H1 (cell line): Measurements from ENCODE around the gene ZDHHC24. TPM values are rescaled to one million over a fixed set of nuclear protein-coding genes. Genes with fewer than 3 reads are reported as not detected.

ENCODE experiments used
- CTCF ChIA-PET: fragments of 300-600 bp; sonication (Branson Sonifier 250); formaldehyde crosslinking; loops from one replicate; lab custom pipeline; 2021; ENCODE audit not compliant: partially characterized antibody; lab: Charles Lee
- POLR2A ChIA-PET: fragments of 300-600 bp; sonication (Branson Sonifier 250); formaldehyde crosslinking; loops from one replicate; lab custom pipeline; 2021; ENCODE audit warnings: inconsistent platforms; ENCODE audit not compliant: partially characterized antibody; lab: Charles Lee
- DNase-seq, 2 experiments: peaks; one replicate each; pipeline versions ENCODE4 v3.0.0 to v3.0.0-alpha.2; 2010 to 2022; ENCODE audit warnings: low spot score in 2 of 2, low read depth in 1 of 2, mixed read lengths in 1 of 2
- FAIRE-seq: peaks from 2 replicates; lab custom pipeline; 2011; peaks lifted over from hg19 to GRCh38; lab: Jason Lieb, UNC
- H2AFZ ChIP-seq: 2 replicates; pipeline ENCODE4 v1.8.1; 2012; ENCODE audit warnings: low read length, inconsistent platforms
- H2AK5ac ChIP-seq: 2 replicates; pipeline ENCODE4 v1.6.1; 2013; ENCODE audit warnings: low read depth, low read length
- H2BK120ac ChIP-seq: replicated peaks from 2 replicates; pipeline ENCODE3; 2013; ENCODE audit warnings: low read depth, low read length, inconsistent platforms
- H2BK12ac ChIP-seq: 2 replicates; pipeline ENCODE4 v1.6.1; 2013; ENCODE audit warnings: low read depth, low read length
- H2BK15ac ChIP-seq: 2 replicates; pipeline ENCODE4 v1.6.1; 2013; ENCODE audit warnings: low read length
- H2BK20ac ChIP-seq: 2 replicates; pipeline ENCODE4 v1.6.1; 2013; ENCODE audit warnings: low read length
- H2BK5ac ChIP-seq: 2 replicates; pipeline ENCODE4 v1.6.1; 2013; ENCODE audit warnings: low read depth, low read length
- H3K14ac ChIP-seq: 2 replicates; pipeline ENCODE4 v1.6.1; 2013; ENCODE audit warnings: inconsistent platforms; ENCODE audit not compliant: insufficient read length
- H3K18ac ChIP-seq: 2 replicates; pipeline ENCODE4 v1.6.1; 2013; ENCODE audit warnings: low read length; ENCODE audit errors: extremely low read depth
- H3K23ac ChIP-seq: 2 replicates; pipeline ENCODE4 v1.6.1; 2013; ENCODE audit warnings: inconsistent platforms; ENCODE audit not compliant: insufficient read length
- H3K23me2 ChIP-seq: 2 replicates; pipeline ENCODE4 v1.6.1; 2013; ENCODE audit warnings: low read depth, low read length
- H3K27ac ChIP-seq: 2 replicates; pipeline ENCODE4 v1.6.1; 2011; ENCODE audit warnings: low read depth, low read length, inconsistent platforms
- H3K27me3 ChIP-seq, 4 experiments: replicated peaks in 1 of 4; 1 replicate in 1 of 4; 2 replicates in 3 of 4; pipeline versions ENCODE4 v1.6.1 to v1.8.1; 2011 to 2013; ENCODE audit warnings: low read length in 3 of 4, mild to moderate bottlenecking in 3 of 4, inconsistent platforms in 2 of 4, mixed read lengths in 2 of 4, moderate library complexity in 1 of 4; ENCODE audit not compliant: control insufficient read depth in 3 of 4, insufficient read depth in 3 of 4; ENCODE audit errors: extremely low read depth in 1 of 4
- H3K36me3 ChIP-seq, 4 experiments: 2 replicates each; pipeline versions ENCODE4 v1.6.1 to v1.8.1; 2011 to 2013; ENCODE audit warnings: mild to moderate bottlenecking in 4 of 4, low read length in 3 of 4, moderate library complexity in 2 of 4, control low read depth in 1 of 4, inconsistent platforms in 1 of 4; ENCODE audit not compliant: insufficient read depth in 4 of 4, control insufficient read depth in 2 of 4
- H3K4ac ChIP-seq: replicated peaks from 2 replicates; pipeline ENCODE3; 2013; ENCODE audit warnings: low read length, low read depth, mixed read lengths, inconsistent platforms; ENCODE audit not compliant: insufficient read length
- H3K4me1 ChIP-seq, 4 experiments: replicated peaks in 1 of 4; 1 replicate in 1 of 4; 2 replicates in 3 of 4; pipeline versions ENCODE4 v1.6.1 to v1.8.1; 2011 to 2013; ENCODE audit warnings: low read length in 3 of 4, inconsistent platforms in 2 of 4, mixed read lengths in 1 of 4; ENCODE audit not compliant: insufficient read depth in 4 of 4, control insufficient read depth in 3 of 4
- H3K4me2 ChIP-seq, 2 experiments: 2 replicates each; pipeline versions ENCODE4 v1.6.1 to v1.8.1; 2011 to 2013; ENCODE audit warnings: low read depth in 2 of 2, low read length in 2 of 2, control low read depth in 1 of 2, inconsistent platforms in 1 of 2, mild to moderate bottlenecking in 1 of 2; ENCODE audit not compliant: insufficient read depth in 1 of 2
- H3K4me3 ChIP-seq, 4 experiments: fragments of 200-600, 300-600 bp in 1 of 4; sonication (generic), shearing (Covaris generic), sonication (Bioruptor Twin) in 1 of 4; 2 replicates each; pipeline versions ENCODE4 v1.5.1 to v1.8.1; 2011 to 2016; ENCODE audit warnings: low read length in 4 of 4, low read depth in 3 of 4, control low read depth in 2 of 4, inconsistent platforms in 2 of 4, mild to moderate bottlenecking in 2 of 4, mixed read lengths in 1 of 4, moderate library complexity in 1 of 4; ENCODE audit not compliant: insufficient read depth in 2 of 4; ENCODE audit errors: extremely low read depth in 1 of 4
- H3K56ac ChIP-seq: replicated peaks from 2 replicates; pipeline ENCODE3; 2013; ENCODE audit warnings: low read depth, mild to moderate bottlenecking, mixed read lengths, low read length, inconsistent platforms; ENCODE audit not compliant: insufficient read length
- H3K79me1 ChIP-seq: 2 replicates; pipeline ENCODE4 v1.6.1; 2013; ENCODE audit warnings: low read depth, low read length, control low read depth
- H3K79me2 ChIP-seq, 2 experiments: 2 replicates each; pipeline versions ENCODE4 v1.6.1 to v1.8.1; 2012 to 2013; ENCODE audit warnings: low read length in 2 of 2, mild to moderate bottlenecking in 2 of 2, inconsistent platforms in 1 of 2; ENCODE audit not compliant: insufficient read depth in 2 of 2, control insufficient read depth in 1 of 2
- H3K9ac ChIP-seq, 4 experiments: replicated peaks in 1 of 4; 1 replicate in 1 of 4; 2 replicates in 3 of 4; pipeline versions ENCODE4 v1.6.1 to v1.8.1; 2011 to 2013; ENCODE audit warnings: low read depth in 3 of 4, low read length in 3 of 4, control low read depth in 2 of 4, mild to moderate bottlenecking in 2 of 4, moderate library complexity in 2 of 4, inconsistent platforms in 1 of 4; ENCODE audit errors: extremely low read depth in 1 of 4
- H3K9me3 ChIP-seq, 2 experiments: 2 replicates each; pipeline versions ENCODE4 v1.6.1 to v1.8.1; 2012 to 2013; ENCODE audit warnings: mild to moderate bottlenecking in 2 of 2, moderate library complexity in 2 of 2, control low read depth in 1 of 2, inconsistent platforms in 1 of 2, low read depth in 1 of 2, low read length in 1 of 2, mixed read lengths in 1 of 2; ENCODE audit not compliant: insufficient read depth in 2 of 2
- H4K20me1 ChIP-seq, 2 experiments: replicated peaks in 1 of 2; 2 replicates each; pipeline versions ENCODE3 to v1.8.1; 2011 to 2013; ENCODE audit warnings: inconsistent platforms in 2 of 2, low read length in 2 of 2, mild to moderate bottlenecking in 1 of 2; ENCODE audit not compliant: insufficient read depth in 2 of 2, control insufficient read depth in 1 of 2
- H4K5ac ChIP-seq: 2 replicates; pipeline ENCODE4 v1.6.1; 2013; ENCODE audit warnings: low read length, low read depth, mixed read lengths, inconsistent platforms; ENCODE audit not compliant: insufficient read length
- H4K8ac ChIP-seq: 2 replicates; pipeline ENCODE4 v1.8.0; 2013; ENCODE audit warnings: mild to moderate bottlenecking, moderate library complexity, low read length, inconsistent platforms; ENCODE audit not compliant: insufficient read depth; ENCODE audit errors: extremely low read depth
- H4K91ac ChIP-seq: replicated peaks from 2 replicates; pipeline ENCODE3; 2013; ENCODE audit warnings: low read length, mixed read lengths, inconsistent platforms; ENCODE audit not compliant: insufficient read length
- BACH1 ChIP-seq: IDR thresholded peaks from 2 replicates; pipeline ENCODE4 v1.6.1; 2012; ENCODE audit warnings: low read length, improper control_type of control experiment
- CHD2 ChIP-seq: IDR thresholded peaks from 2 replicates; pipeline ENCODE4 v1.6.1; 2012; ENCODE audit warnings: low read length, improper control_type of control experiment
- SAP30 ChIP-seq: fragments of 300-600 bp; sonication (generic); IDR thresholded peaks from 2 replicates; pipeline ENCODE4 v1.7.1; 2012; ENCODE audit warnings: low read length, moderate library complexity, mild to moderate bottlenecking, inconsistent platforms; ENCODE audit not compliant: insufficient read depth, insufficient replicate concordance
- SIX5 ChIP-seq: IDR thresholded peaks from 2 replicates; pipeline ENCODE4 v1.6.1; 2011; ENCODE audit warnings: mild to moderate bottlenecking, low read depth, low read length
- SUZ12 ChIP-seq: fragments of 200-600 bp; sonication (generic); IDR thresholded peaks from 2 replicates; pipeline ENCODE4 v1.6.1; 2012; ENCODE audit warnings: mild to moderate bottlenecking, inconsistent platforms, low read length, moderate library complexity, mixed read lengths
- YY1 ChIP-seq: IDR thresholded peaks from 2 replicates; pipeline ENCODE4 v1.6.1; 2011; ENCODE audit warnings: low read depth, mild to moderate bottlenecking, low read length
- WGBS, 2 experiments: shearing (Covaris generic) in 1 of 2; methylation state at CpG; one replicate each; pipeline versions ENCODE4 v1.1.6 to v1.1.7; 2013 to 2015; ENCODE audit warnings: low lambda C conversion rate in 2 of 2, mixed read lengths in 2 of 2, inconsistent platforms in 1 of 2, low coverage in 1 of 2, missing lambda C conversion rate in 1 of 2; ENCODE audit not compliant: insufficient replicate concordance in 2 of 2, insufficient coverage in 1 of 2, insufficient read length in 1 of 2; ENCODE audit errors: extremely low coverage in 1 of 2, missing lambda C conversion rate in 1 of 2; 5-methylcytosine and 5-hydroxymethylcytosine counted together
- polyA plus RNA-seq, 7 experiments: library from polyadenylated mRNA; depleted of rRNA in 3 of 7; stranded (reverse) in 5 of 7; unstranded in 2 of 7; fragments of >200 nt in 5 of 7; fragments of 200-250 nt in 2 of 7; gene quantifications; 1 replicate in 5 of 7; 2 replicates in 1 of 7; 4 replicates in 1 of 7; pipeline versions ENCODE4 v1.2.1 to v1.2.3, GENCODE V29; 2011 to 2013; ENCODE audit warnings: missing spikeins in 2 of 7, mixed read lengths in 2 of 7
- total RNA-seq: library from RNA; stranded (reverse); fragmentation: NEBNext Ultra II Directional; extraction: Animal tissue kit (Norgen Biotek cat#: 25700); gene quantifications from 2 replicates; pipeline ENCODE4 v1.2.1, GENCODE V29; 2021
- TF ChIP-seq, protein P1 (sequence below): IDR thresholded peaks from 2 replicates; pipeline ENCODE4 v1.6.1; 2011; ENCODE audit warnings: low read length, improper control_type of control experiment
- TF ChIP-seq, protein P2 (sequence below): IDR thresholded peaks from 2 replicates; pipeline ENCODE4 v1.6.1; 2012; ENCODE audit warnings: low read length, inconsistent platforms

Gene ZDHHC24
- total and polyA plus RNA-seq, 2 of the 8 experiments (the other 6 are each of a cell fraction or from before 2014, with no cell fraction given) = 8.4 to 9.7 TPM

DNA sequence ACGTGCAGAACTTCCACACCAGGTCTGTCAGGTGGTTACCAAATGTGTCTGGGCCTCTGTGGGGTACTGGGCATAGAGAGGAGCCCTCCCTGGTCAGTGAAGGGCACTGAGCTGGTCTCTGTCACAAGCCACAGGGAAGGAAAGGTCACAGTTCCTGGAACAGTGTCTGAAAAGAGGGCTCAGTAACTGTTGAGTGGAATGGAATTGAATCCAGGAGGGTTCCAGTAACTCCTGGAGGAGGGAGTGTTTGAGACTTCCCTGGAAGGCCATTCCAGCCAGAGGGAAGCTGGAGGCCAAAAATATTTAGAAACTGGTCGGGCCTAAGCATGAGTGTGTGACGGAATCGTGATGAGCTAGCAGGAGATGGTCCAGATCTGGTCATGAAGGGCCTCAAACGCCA lies 8.8 kb upstream of the ZDHHC24 start:
- no peak overlapping the region for H2BK15ac ChIP-seq
- H3K79me2 ChIP-seq = no peaks in the 10 kb centered on the region
- H3K4me2 ChIP-seq = no peak overlapping the region
- H3K79me1 ChIP-seq = no peaks in the 10 kb centered on the region
- no peak overlapping the region for H2BK20ac ChIP-seq
- H2BK12ac ChIP-seq = no peak overlapping the region
- no peak overlapping the region for H2BK120ac ChIP-seq
- H3K4me3 ChIP-seq = no peak overlapping the region
- CTCF ChIA-PET = no interaction called here
- no peaks in the 10 kb centered on the region for H3K9me3 ChIP-seq
- H4K8ac ChIP-seq = no peak overlapping the region
- no peak for FAIRE-seq
- no peak overlapping the region for H4K5ac ChIP-seq
- H2AFZ ChIP-seq = no peak overlapping the region
- no peak overlapping the region for H3K18ac ChIP-seq
- no peak overlapping the region for H3K27ac ChIP-seq
- DNase-seq = no peak
- H3K23me2 ChIP-seq = no peaks in the 10 kb centered on the region
- WGBS, 2 experiments = 97% methylated on average over 5 of the region's 5 CpGs; no CpG with 5 or more reads in 1 of the 2 experiments
- H3K4me1 ChIP-seq = peaks cover 0 to 2% (median 0%) of the 10 kb centered on the region in 4 experiments; a peak in 1 of 7 replicates
- H3K36me3 ChIP-seq = peaks cover 14 to 32% (median 22%) of the 10 kb centered on the region in 4 experiments; a peak in 6 of 8 replicates
- POLR2A ChIA-PET = interaction anchor here (1.2 to 3.6 kb wide), 5 partner anchors 8 to 63 kb away, joined by 4 to 15 read pairs (median 6); partner anchors contain the start of genes ACTN3 and ZDHHC24
- no peak overlapping the region for H3K4ac ChIP-seq
- H4K20me1 ChIP-seq = peaks cover 0 to 5% of the 10 kb centered on the region in 2 experiments
- H2AK5ac ChIP-seq = no peak overlapping the region
- no peak overlapping the region for H3K9ac ChIP-seq
- no peak overlapping the region for H3K14ac ChIP-seq
- no peak for TF ChIP-seq SIX5
- TF ChIP-seq, protein P1, sequence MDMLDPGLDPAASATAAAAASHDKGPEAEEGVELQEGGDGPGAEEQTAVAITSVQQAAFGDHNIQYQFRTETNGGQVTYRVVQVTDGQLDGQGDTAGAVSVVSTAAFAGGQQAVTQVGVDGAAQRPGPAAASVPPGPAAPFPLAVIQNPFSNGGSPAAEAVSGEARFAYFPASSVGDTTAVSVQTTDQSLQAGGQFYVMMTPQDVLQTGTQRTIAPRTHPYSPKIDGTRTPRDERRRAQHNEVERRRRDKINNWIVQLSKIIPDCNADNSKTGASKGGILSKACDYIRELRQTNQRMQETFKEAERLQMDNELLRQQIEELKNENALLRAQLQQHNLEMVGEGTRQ = no peak
- TF ChIP-seq, protein P2, sequence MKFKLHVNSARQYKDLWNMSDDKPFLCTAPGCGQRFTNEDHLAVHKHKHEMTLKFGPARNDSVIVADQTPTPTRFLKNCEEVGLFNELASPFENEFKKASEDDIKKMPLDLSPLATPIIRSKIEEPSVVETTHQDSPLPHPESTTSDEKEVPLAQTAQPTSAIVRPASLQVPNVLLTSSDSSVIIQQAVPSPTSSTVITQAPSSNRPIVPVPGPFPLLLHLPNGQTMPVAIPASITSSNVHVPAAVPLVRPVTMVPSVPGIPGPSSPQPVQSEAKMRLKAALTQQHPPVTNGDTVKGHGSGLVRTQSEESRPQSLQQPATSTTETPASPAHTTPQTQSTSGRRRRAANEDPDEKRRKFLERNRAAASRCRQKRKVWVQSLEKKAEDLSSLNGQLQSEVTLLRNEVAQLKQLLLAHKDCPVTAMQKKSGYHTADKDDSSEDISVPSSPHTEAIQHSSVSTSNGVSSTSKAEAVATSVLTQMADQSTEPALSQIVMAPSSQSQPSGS = no peak
- TF ChIP-seq BACH1 = no peak
- TF ChIP-seq SAP30 = no peak
- no peak for TF ChIP-seq SUZ12
- TF ChIP-seq CHD2 = no peak
- no peak for TF ChIP-seq YY1
- no peak overlapping the region for H3K56ac ChIP-seq
- no peaks in the 10 kb centered on the region for H3K27me3 ChIP-seq
- no peak overlapping the region for H4K91ac ChIP-seq
- no peak overlapping the region for H2BK5ac ChIP-seq
- H3K23ac ChIP-seq = no peak overlapping the region
